Activated T-cell treated with anti-CD3 and anti-CD28 coated beads, Interleukin-2, amount 50 U/mL, for 24 hours (primary cell): ENCODE measurements around the gene PCBP4.

Experiments used
- DNase-seq: peaks from one replicate; pipeline ENCODE4 v3.0.0-alpha.2; 2020
- H3K27ac Mint-ChIP-seq: 2 replicates; pipeline ENCODE4 v1.8.0; 2020; ENCODE audit warnings: mild to moderate bottlenecking, mixed read lengths
- H3K27me3 Mint-ChIP-seq: 2 replicates; pipeline ENCODE4 v1.8.0; 2020; ENCODE audit warnings: mixed read lengths
- H3K36me3 Mint-ChIP-seq: 2 replicates; pipeline ENCODE4 v1.8.0; 2020; ENCODE audit warnings: low read depth, mixed read lengths
- H3K4me1 Mint-ChIP-seq: 2 replicates; pipeline ENCODE4 v1.8.0; 2020; ENCODE audit warnings: low read depth, mixed read lengths
- H3K4me3 Mint-ChIP-seq: 2 replicates; pipeline ENCODE4 v1.8.0; 2020; ENCODE audit warnings: mild to moderate bottlenecking, moderate library complexity, mixed read lengths
- H3K9me3 Mint-ChIP-seq: 2 replicates; pipeline ENCODE4 v1.8.0; 2020; ENCODE audit warnings: mixed read lengths

Gene PCBP4

DNA sequence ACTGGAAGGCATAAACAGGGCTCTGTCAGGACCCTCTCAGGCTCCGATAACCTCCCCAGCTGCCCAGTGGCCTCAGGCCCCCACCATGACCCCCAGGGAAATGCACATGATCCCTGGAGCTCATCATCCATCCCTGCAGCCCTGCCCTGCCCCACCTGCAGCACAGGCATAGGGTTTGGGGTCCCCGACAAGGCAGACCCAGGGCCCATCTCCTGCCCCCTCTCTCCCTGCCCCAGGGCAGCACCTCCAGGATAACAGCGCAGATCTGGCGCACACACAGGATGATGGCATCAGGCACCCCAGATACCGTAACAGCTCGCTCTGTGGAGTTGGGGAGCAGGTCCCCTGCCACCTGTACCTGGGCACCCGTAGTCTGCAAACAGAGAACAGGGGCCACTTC, 7.6 kb downstream of the PCBP4 start:
- H3K9me3 Mint-ChIP-seq = no peaks in the 10 kb centered on the region
- H3K27ac Mint-ChIP-seq = no peak overlapping the region
- no peak overlapping the region for H3K4me3 Mint-ChIP-seq
- H3K36me3 Mint-ChIP-seq = peaks cover 4% of the 10 kb centered on the region
- peaks cover 6% of the 10 kb centered on the region for H3K4me1 Mint-ChIP-seq
- H3K27me3 Mint-ChIP-seq = peaks cover 20% of the 10 kb centered on the region
- no peak for DNase-seq

DNA sequence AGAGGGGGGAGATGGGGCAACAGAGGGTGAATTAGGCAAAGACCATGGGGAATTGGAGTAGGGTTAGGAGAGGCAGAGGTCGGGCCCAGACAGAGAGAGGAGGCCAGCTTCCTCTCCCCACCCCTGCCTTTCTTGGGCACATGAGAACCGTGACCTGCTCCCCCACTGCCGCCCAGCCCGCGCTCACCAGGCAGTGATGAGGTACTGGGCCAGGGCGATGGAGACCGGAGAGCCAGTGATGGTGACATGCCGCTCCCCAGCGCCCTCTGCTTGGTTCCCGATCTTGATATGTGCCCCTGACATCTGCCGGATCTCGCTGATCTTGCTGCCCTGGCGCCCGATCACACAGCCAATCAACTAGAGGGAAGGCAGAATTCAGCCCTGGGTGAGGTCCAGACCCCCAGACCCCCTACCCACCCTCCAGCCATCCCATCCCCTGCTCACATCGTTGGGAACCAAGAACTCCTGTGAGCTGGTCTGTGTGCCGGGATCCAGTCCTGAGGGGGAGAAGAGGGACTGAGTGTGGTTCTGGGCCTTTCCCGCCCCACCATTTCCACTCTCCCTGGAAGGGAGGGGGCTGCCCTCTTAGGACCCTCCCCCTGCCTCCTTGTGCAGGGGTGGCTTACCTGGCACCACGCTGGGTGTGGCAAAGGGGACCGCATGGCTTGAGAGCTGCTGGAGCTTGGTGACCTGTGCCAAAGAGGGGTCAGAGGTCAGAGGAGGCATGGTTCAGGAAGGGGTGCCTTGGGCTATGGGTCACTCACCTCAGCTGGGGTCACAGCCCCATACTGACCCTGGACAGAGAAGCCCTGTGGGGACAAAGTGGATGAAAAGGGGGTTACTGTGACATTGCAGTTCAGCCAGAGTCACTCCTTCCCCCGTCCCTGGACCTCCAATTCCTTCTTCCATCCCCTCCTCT, 8.4 kb downstream of the PCBP4 start:
- no peak for DNase-seq
- Mint-ChIP-seq H3K4me1 (peaks cover 6% of the 10 kb centered on the region), H3K36me3 (peaks cover 4% of the 10 kb centered on the region), H3K4me3 (no peak overlapping the region), H3K27me3 (peaks cover 28% of the 10 kb centered on the region), H3K27ac (no peak overlapping the region), H3K9me3 (no peaks in the 10 kb centered on the region)

DNA sequence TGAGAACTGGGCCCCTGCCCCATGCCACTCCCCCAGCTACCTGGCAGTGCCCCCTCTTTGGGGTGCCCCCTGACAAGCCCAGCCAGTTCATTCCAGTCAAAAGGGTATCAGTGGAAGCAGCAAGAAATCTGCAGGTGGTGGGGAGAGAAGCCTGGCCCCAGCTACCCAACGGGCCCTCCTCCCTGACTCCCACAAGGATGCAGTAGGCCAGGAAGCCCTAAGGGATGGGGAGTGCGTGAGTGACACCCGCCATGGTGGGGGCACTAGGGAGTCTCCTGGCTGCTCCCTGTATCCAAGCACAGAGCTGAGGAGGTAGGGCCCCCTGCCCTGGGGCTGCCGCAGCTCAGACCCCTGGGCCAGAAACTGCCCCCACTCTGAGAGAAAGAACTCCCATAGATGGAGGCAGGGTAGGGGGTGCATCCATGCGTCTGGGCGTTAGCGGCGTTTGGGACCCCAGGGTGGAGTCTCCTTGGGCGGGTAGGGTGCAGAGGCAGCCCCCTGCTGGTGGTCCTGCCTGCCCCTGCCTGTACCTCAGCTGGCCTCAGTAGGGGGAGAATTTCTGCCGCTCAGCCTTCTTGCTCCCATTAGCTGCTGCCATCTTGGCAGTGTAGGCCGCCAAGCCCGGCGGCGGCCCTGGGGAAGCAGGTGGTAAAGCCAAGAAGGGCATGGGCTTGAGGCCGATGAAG, 9.6 kb downstream of the PCBP4 start:
- Mint-ChIP-seq H3K36me3 (peaks cover 4% of the 10 kb centered on the region), H3K27me3 (peaks cover 37% of the 10 kb centered on the region), H3K27ac (no peak overlapping the region), H3K4me1 (peaks cover 6% of the 10 kb centered on the region), H3K9me3 (no peaks in the 10 kb centered on the region), H3K4me3 (no peak overlapping the region)
- no peak for DNase-seq

DNA sequence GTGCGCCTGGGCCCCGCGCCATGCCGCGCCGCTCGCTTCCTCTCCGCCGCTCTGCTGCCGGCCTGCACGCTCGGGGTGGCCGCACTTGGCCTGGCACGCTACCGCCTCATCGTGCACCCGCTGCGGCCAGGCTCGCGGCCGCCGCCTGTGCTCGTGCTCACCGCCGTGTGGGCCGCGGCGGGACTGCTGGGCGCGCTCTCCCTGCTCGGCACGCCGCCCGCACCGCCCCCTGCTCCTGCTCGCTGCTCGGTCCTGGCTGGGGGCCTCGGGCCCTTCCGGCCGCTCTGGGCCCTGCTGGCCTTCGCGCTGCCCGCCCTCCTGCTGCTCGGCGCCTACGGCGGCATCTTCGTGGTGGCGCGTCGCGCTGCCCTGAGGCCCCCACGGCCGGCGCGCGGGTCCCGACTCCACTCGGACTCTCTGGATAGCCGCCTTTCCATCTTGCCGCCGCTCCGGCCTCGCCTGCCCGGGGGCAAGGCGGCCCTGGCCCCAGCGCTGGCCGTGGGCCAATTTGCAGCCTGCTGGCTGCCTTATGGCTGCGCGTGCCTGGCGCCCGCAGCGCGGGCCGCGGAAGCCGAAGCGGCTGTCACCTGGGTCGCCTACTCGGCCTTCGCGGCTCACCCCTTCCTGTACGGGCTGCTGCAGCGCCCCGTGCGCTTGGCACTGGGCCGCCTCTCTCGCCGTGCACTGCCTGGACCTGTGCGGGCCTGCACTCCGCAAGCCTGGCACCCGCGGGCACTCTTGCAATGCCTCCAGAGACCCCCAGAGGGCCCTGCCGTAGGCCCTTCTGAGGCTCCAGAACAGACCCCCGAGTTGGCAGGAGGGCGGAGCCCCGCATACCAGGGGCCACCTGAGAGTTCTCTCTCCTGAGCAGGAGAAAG, 11.1 kb downstream of the PCBP4 start:
- H3K4me3 Mint-ChIP-seq = peak overlapping the region; percentile 23
- H3K36me3 Mint-ChIP-seq = peaks cover 4% of the 10 kb centered on the region
- no peak overlapping the region for H3K27ac Mint-ChIP-seq
- peak; percentile 68 for DNase-seq
- peaks cover 6% of the 10 kb centered on the region for H3K4me1 Mint-ChIP-seq
- no peaks in the 10 kb centered on the region for H3K9me3 Mint-ChIP-seq
- peaks cover 39% of the 10 kb centered on the region for H3K27me3 Mint-ChIP-seq

DNA sequence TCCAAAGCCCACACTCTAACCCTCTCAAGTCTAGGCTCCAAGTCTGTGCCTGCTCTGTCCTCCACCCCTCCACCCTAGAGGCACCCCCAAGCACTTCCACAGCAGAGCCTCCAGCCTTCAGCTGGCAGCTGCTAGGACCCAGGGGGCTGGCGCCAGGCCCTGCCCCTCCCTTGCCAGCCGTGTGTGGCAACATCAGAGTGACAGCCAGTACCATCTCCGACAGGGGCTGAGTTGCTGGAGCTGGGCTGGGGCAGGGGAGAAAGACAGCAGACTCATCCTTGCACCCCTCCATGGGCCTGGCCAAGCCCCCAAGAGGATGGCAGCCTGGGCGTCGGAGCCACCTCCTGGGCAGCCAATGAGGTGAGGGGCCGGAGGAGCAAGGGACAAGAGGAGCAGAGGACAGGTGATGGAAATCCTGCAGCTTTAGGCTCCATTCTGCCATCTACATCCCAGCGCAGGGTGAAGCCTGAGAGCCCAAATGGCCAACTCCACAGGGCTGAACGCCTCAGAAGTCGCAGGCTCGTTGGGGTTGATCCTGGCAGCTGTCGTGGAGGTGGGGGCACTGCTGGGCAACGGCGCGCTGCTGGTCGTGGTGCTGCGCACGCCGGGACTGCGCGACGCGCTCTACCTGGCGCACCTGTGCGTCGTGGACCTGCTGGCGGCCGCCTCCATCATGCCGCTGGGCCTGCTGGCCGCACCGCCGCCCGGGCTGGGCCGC, 11.9 kb downstream of the PCBP4 start, which contains the start of gene GPR62:
GPR62 (plus strand) TSS at position 207 of the 718 bp plus-strand sequence; CDS start at position 479, 272 bp downstream.
- DNase-seq = no peak
- H3K9me3 Mint-ChIP-seq = no peaks in the 10 kb centered on the region
- H3K36me3 Mint-ChIP-seq = peaks cover 2% of the 10 kb centered on the region
- no peak within 1 kb of the TSS for H3K27ac Mint-ChIP-seq
- H3K4me1 Mint-ChIP-seq = peaks cover 6% of the 10 kb centered on the region
- peak within 1 kb of the TSS; percentile 23 for H3K4me3 Mint-ChIP-seq
- H3K27me3 Mint-ChIP-seq = peaks cover 39% of the 10 kb centered on the region

DNA sequence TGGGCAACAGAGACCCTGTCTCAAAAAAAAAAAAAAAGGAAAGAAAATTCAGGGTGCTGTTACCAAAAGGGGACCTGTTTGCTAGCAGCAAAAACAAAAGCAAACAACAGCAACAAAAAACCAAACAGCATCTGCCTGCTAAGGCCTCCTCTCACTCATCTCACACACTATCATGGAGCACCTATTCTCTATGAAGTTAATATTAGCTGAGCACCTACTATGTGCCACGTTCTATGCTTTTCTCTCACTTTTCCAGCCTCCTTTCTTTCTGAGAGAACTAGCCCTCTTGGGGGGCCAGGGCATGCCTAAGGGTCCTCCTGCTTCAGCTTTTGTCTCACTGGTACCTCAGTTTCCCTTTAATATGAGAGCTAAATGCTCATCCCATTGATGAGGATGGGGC, 12.5 kb downstream of the PCBP4 start:
- Mint-ChIP-seq H3K4me1 (peaks cover 6% of the 10 kb centered on the region), H3K36me3 (peaks cover 2% of the 10 kb centered on the region), H3K9me3 (no peaks in the 10 kb centered on the region), H3K27me3 (peaks cover 39% of the 10 kb centered on the region), H3K27ac (no peak overlapping the region), H3K4me3 (no peak overlapping the region)
- DNase-seq = no peak

DNA sequence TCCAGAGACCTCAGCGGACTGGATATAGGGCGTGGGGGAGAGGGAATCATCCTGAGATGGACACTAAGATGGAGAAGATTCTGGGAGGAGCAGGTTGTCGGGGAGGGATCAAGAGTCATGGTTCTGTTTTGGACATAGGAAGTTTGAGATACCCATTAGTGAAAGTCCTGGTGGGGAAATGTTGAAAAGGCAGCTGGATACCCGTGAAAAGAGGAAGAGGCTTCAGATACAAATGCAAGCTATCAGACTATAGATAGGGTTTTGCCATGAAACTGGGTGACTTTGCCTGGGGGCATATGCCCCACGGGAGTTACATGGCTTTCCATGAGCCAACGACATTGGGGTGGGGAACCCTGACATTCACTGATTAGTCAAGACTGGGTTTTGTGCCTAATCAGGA, 13.1 kb downstream of the PCBP4 start:
- H3K9me3 Mint-ChIP-seq = no peaks in the 10 kb centered on the region
- no peak for DNase-seq
- H3K4me1 Mint-ChIP-seq = peaks cover 6% of the 10 kb centered on the region
- peaks cover 2% of the 10 kb centered on the region for H3K36me3 Mint-ChIP-seq
- H3K27me3 Mint-ChIP-seq = peaks cover 39% of the 10 kb centered on the region
- H3K4me3 Mint-ChIP-seq = no peak overlapping the region
- no peak overlapping the region for H3K27ac Mint-ChIP-seq

DNA sequence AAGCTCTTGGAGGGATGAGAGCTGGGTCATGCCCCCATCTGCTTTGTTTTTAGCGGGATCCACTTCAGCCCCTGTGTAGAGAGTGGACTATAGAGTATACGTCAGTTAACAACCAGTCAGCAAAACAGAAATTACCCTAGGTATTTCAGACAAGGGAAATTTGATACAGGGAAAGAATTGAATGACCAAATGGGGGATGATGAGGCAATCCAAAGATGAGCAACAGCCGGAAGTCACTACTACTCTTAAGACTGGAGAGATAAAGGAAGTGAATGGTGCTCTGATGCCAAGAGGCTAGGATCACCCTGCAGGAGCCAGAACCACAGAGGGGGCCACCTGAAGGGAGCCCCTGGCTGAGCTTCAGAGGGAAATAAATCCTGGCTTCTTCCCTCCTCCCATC, 13.8 kb downstream of the PCBP4 start:
- Mint-ChIP-seq H3K9me3 (no peaks in the 10 kb centered on the region), H3K4me1 (peaks cover 6% of the 10 kb centered on the region), H3K36me3 (peaks cover 2% of the 10 kb centered on the region), H3K4me3 (no peak overlapping the region), H3K27ac (no peak overlapping the region), H3K27me3 (peaks cover 39% of the 10 kb centered on the region)
- DNase-seq = no peak

DNA sequence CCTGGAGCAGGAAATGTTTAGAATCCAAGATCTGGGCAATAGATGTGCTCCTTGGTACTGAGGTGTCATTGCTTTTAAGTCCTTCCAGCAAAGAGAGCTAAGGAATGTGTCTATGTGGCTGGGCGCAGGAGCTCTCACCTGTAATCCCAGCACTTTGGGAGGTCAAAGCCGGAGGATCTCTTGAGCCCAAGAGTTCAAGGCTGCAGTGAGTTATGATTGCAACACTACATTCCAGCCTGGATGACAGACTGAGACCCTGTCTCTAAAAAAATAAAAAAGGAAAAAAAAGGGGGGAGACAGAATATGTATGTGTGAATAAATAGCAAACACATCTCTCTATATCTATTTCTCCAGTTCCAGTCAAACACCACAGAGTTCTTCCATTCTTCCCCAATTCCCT, 16.4 kb downstream of the PCBP4 start:
- no peak for DNase-seq
- H3K27me3 Mint-ChIP-seq = peaks cover 27% of the 10 kb centered on the region
- H3K4me1 Mint-ChIP-seq = no peaks in the 10 kb centered on the region
- H3K4me3 Mint-ChIP-seq = no peak overlapping the region
- peaks cover 3% of the 10 kb centered on the region for H3K36me3 Mint-ChIP-seq
- no peak overlapping the region for H3K27ac Mint-ChIP-seq
- H3K9me3 Mint-ChIP-seq = no peaks in the 10 kb centered on the region

DNA sequence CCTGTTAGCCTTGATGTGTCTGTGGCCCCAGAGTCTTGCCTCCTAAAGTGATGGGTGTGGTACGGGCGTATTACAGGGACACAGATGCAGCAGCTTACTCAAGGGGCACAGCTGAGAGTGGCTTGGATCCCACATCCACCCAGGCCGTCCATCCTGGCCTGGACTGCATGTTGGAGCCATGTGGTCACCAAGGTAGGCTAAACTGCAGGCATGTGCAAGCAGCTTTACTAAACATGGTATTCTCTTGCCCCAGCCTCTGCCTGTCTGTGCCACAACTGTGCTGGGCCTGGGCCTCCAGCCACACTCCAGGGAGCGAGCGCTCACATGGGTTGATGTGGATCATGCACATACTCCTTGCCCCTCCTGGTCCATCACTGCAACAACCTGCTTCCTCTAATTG, 18.1 kb downstream of the PCBP4 start:
- Mint-ChIP-seq H3K9me3 (no peaks in the 10 kb centered on the region), H3K27ac (no peak overlapping the region), H3K36me3 (peaks cover 4% of the 10 kb centered on the region), H3K4me3 (no peak overlapping the region), H3K27me3 (peaks cover 14% of the 10 kb centered on the region), H3K4me1 (no peaks in the 10 kb centered on the region)
- DNase-seq = no peak

DNA sequence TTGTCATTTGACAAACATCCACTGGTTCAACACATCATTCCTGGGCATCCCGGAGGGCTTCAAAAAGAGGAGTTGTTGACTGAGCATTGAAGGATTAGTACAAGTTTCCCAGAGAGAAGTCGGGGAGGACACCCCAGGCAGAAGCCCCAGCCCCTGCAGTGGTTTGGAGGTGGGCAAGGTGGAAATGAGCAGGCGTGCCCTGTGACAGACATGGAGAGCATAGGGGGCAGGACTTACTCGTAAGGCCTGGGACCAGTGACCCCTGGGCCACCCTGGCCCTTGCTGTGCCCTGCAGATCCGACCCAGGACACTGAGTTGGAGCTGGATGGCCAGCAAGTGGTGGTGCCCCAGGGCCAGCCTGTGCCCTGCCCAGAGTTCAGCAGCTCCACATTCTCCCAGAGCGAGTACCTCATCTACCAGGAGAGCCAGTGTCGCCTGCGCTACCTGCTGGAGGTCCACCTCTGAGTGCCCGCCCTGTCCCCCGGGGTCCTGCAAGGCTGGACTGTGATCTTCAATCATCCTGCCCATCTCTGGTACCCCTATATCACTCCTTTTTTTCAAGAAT, 19.2 kb downstream of the PCBP4 start:
- Mint-ChIP-seq H3K27me3 (peaks cover 4% of the 10 kb centered on the region), H3K36me3 (peaks cover 5% of the 10 kb centered on the region), H3K4me3 (no peak overlapping the region), H3K4me1 (peaks cover 1% of the 10 kb centered on the region), H3K27ac (no peak overlapping the region), H3K9me3 (no peaks in the 10 kb centered on the region)
- no peak for DNase-seq

DNA sequence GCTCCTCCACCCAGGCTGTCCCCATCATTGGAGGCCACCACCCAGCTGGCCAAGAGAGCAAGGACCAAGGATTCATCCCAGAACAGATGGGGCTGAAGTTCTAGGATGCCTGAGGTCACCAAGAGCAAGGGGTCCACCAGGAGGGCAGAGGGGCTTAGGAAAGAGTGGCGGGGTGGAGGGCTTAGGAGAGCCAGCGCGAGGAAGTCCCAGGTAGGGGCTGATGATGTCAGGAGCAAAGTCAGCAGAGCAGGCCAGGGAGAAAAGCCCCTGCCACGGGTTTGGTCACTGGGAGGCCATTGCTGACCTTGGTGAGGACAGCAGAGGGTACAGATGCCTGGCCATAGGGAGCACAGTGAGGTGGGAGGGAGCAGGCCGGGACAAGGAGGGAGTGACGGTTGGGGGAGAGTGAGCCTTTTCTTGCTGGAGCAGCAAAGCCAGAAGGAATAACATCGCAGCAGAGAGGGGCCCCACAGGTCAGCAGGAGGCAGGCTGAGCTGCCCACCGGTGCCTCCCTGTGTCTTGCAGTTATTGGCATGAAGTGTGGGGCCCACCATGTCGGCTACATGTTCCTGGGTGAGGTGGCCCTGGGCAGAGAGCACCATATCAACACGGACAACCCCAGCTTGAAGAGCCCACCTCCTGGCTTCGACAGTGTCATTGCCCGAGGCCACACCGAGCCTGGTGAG, 19.9 kb downstream of the PCBP4 start:
- H3K4me1 Mint-ChIP-seq = peaks cover 8% of the 10 kb centered on the region
- peaks cover 5% of the 10 kb centered on the region for H3K36me3 Mint-ChIP-seq
- H3K27me3 Mint-ChIP-seq = peaks cover 2% of the 10 kb centered on the region
- H3K4me3 Mint-ChIP-seq = no peak overlapping the region
- no peak overlapping the region for H3K27ac Mint-ChIP-seq
- DNase-seq = no peak
- H3K9me3 Mint-ChIP-seq = no peaks in the 10 kb centered on the region

DNA sequence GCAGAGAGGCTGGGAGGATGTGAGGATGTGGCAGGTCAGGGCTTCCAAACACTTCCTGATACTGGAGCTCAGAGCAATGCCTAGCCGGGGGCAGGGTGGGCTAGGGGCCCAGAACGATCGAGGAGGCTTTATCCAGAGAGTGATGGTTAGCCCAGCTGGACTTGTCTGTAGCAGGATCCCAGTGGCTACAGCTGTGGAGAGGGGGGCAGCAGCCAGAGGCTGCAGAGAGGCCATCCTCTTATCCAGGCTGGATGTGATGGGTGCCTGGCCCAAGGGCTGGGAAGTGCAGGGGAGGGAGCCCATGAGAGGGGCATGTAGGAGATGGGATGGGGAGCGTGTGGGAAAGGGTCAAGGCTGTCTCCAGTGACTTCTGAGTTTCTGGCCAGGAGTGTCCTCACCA, 20.5 kb downstream of the PCBP4 start:
- DNase-seq = no peak
- Mint-ChIP-seq H3K9me3 (no peaks in the 10 kb centered on the region), H3K36me3 (peaks cover 7% of the 10 kb centered on the region), H3K27me3 (no peaks in the 10 kb centered on the region), H3K4me3 (no peak overlapping the region), H3K4me1 (peaks cover 10% of the 10 kb centered on the region), H3K27ac (no peak overlapping the region)
